DOHH2 (cell line): Measurements from ENCODE around the gene PPP1R1B.

Experiments used
- EZH2phosphoT487 ChIP-seq: fragments of 200-600 bp; sonication (generic); IDR thresholded peaks from 2 replicates; pipeline ENCODE4 v1.6.1; 2017; ENCODE audit warnings: borderline replicate concordance, mild to moderate bottlenecking, antibody characterized with exemption, low read length, moderate library complexity, mixed read lengths
- TF ChIP-seq, protein P1 (sequence below): fragments of 200-600 bp; sonication (generic); IDR thresholded peaks from one replicate; pipeline ENCODE4 v1.5.1; 2014; ENCODE audit warnings: antibody characterized with exemption, mild to moderate bottlenecking, low read depth, low read length; ENCODE audit not compliant: poor library complexity, severe bottlenecking

DNA sequence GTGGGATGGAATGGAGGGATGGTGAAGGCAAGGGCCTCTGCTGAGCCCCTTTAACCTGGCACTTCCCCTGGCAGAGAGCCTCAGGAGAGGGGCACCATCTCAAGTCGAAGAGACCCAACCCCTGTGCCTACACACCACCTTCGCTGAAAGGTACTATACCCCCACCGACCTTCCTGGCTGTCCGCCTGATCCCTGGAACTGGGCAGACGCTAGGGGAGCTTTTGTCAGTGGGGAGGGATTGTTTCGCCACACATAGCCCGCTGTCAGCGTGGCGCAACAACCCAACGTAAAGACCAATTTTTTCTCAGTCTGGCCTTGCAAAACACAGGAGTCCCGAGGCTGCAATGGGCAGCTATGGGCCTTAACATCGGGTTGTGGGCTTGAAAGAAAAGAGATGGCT lies 3.1 kb downstream of the PPP1R1B start:
- TF ChIP-seq, protein P1, sequence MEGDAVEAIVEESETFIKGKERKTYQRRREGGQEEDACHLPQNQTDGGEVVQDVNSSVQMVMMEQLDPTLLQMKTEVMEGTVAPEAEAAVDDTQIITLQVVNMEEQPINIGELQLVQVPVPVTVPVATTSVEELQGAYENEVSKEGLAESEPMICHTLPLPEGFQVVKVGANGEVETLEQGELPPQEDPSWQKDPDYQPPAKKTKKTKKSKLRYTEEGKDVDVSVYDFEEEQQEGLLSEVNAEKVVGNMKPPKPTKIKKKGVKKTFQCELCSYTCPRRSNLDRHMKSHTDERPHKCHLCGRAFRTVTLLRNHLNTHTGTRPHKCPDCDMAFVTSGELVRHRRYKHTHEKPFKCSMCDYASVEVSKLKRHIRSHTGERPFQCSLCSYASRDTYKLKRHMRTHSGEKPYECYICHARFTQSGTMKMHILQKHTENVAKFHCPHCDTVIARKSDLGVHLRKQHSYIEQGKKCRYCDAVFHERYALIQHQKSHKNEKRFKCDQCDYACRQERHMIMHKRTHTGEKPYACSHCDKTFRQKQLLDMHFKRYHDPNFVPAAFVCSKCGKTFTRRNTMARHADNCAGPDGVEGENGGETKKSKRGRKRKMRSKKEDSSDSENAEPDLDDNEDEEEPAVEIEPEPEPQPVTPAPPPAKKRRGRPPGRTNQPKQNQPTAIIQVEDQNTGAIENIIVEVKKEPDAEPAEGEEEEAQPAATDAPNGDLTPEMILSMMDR: no peak
- no peak for TF ChIP-seq EZH2phosphoT487
